Right lobe of liver (tissue), 6 donors: ENCODE data around the gene MGAT4C. TPM values are rescaled to one million over a fixed set of nuclear protein-coding genes. Genes with fewer than 3 reads are reported as not detected.
A peak's percentile ranks its signal among the peaks of the same experiment; 100 is the strongest.

Source experiments
- ATAC-seq, 4 donors: fragments of 200-7000 bp; cut with Tn5 transposase; one replicate each; pipeline ENCODE4 v1.9.1; 2020; ENCODE audit warnings: mild to moderate bottlenecking in 4 of 4, moderate library complexity in 4 of 4
- DNase-seq, 3 donors: peaks; one replicate each; pipeline ENCODE4 v3.0.0-alpha.2; 2020
- H3K27ac ChIP-seq, 3 donors: fragments of 200-600 bp; one replicate each; pipeline ENCODE4 v1.8.0; 2022
- H3K27me3 ChIP-seq, 2 donors: fragments of 200-600 bp; one replicate each; pipeline ENCODE4 v1.8.0; 2022
- H3K36me3 ChIP-seq, 4 donors: fragments of 200-600 bp; sonication (generic) in 1 of 4; one replicate each; pipeline versions ENCODE4 v1.5.1 to v1.8.0; 2017 to 2022; ENCODE audit warnings: control low read depth in 1 of 4
- H3K4me1 ChIP-seq, 4 donors: fragments of 200-600 bp; sonication (generic) in 1 of 4; one replicate each; pipeline versions ENCODE4 v1.5.1 to v1.8.0; 2017 to 2022; ENCODE audit warnings: control low read depth in 1 of 4
- H3K4me3 ChIP-seq, 3 donors: fragments of 200-600 bp; one replicate each; pipeline ENCODE4 v1.8.0; 2022
- H3K9me3 ChIP-seq, 4 donors: fragments of 200-600 bp; sonication (generic) in 1 of 4; one replicate each; pipeline versions ENCODE4 v1.5.1 to v1.8.0; 2017 to 2022; ENCODE audit warnings: control low read depth in 1 of 4
- POLR2A ChIP-seq: fragments of 450-650 bp; IDR thresholded peaks from one replicate; pipeline ENCODE4 v1.6.1; 2017; ENCODE audit warnings: antibody characterized with exemption, mild to moderate bottlenecking
- WGBS: methylation state at CpG from one replicate; pipeline ENCODE4 v1.1.6; 2018; ENCODE audit warnings: low coverage, low lambda C conversion rate; ENCODE audit not compliant: insufficient coverage; ENCODE audit errors: missing lambda C conversion rate; 5-methylcytosine and 5-hydroxymethylcytosine counted together
- intact Hi-C, 2 donors: fragments of 100-400 bp; cut with DNase I; formaldehyde crosslinking; loops; one replicate each; pipeline versions ENCODE4 v1.11.2 to v1.14.1; 2022
- total RNA-seq, 6 experiments: library from RNA; depleted of rRNA in 2 of 6; stranded (reverse); fragments of >200 nt in 2 of 6; fragmentation: NEBNext Ultra II Directional in 3 of 6; extraction: Animal tissue kit (Norgen Biotek cat#: 25700) in 3 of 6; gene quantifications; one replicate each; pipeline versions ENCODE4 v1.1.0 to v1.2.4, GENCODE V29; 2016 to 2023
- TF ChIP-seq, protein P1 (sequence below), 4 donors: fragments of 200-600 bp in 3 of 4; fragments of 450-650 bp in 1 of 4; IDR thresholded peaks; one replicate each; pipeline versions ENCODE4 v1.5.1 to v1.8.0; 2016 to 2022; ENCODE audit warnings: antibody characterized with exemption in 4 of 4, mild to moderate bottlenecking in 2 of 4
- donor health status: DM: no; HTN: yes; CAD: no.
- donor health status: DM: no; HTN: no; CAD: no.
- donor health status: DM: no; HTN: no; CAD: no.
- donor health status: DM: no; HTN: yes; CAD: no.
- donor health status: DM: no; HTN: yes; CAD: no.

MGAT4C gene
- total RNA-seq, 6 experiments from 2014 or later: 0.06 to 0.55 (median 0.07) TPM; not detected in 1

- intact Hi-C loops: no loop called here
- Histone ChIP-seq H3K9me3 (no peaks in the 10 kb centered on the region), H3K36me3 (no peaks in the 10 kb centered on the region), H3K27ac (no peak overlapping the region), H3K4me3 (no peak overlapping the region), H3K27me3 (no peaks in the 10 kb centered on the region), H3K4me1 (no peaks in the 10 kb centered on the region)
- ATAC-seq: peak in 2 of 4 donors; percentile 21 to 25
- TF ChIP-seq POLR2A: no peak
- TF ChIP-seq, protein P1, sequence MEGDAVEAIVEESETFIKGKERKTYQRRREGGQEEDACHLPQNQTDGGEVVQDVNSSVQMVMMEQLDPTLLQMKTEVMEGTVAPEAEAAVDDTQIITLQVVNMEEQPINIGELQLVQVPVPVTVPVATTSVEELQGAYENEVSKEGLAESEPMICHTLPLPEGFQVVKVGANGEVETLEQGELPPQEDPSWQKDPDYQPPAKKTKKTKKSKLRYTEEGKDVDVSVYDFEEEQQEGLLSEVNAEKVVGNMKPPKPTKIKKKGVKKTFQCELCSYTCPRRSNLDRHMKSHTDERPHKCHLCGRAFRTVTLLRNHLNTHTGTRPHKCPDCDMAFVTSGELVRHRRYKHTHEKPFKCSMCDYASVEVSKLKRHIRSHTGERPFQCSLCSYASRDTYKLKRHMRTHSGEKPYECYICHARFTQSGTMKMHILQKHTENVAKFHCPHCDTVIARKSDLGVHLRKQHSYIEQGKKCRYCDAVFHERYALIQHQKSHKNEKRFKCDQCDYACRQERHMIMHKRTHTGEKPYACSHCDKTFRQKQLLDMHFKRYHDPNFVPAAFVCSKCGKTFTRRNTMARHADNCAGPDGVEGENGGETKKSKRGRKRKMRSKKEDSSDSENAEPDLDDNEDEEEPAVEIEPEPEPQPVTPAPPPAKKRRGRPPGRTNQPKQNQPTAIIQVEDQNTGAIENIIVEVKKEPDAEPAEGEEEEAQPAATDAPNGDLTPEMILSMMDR (IDR thresholded peaks at IDR 0.05): no peak
- 6% methylated on average over 12 of the region's 38 CpGs for WGBS
- DNase-seq: peak in 2 of 3 donors; percentile 38 to 44
Measured at GRCh38 chr12:86264451-86265328, 8.5 kb upstream of the MGAT4C start.

DNA sequence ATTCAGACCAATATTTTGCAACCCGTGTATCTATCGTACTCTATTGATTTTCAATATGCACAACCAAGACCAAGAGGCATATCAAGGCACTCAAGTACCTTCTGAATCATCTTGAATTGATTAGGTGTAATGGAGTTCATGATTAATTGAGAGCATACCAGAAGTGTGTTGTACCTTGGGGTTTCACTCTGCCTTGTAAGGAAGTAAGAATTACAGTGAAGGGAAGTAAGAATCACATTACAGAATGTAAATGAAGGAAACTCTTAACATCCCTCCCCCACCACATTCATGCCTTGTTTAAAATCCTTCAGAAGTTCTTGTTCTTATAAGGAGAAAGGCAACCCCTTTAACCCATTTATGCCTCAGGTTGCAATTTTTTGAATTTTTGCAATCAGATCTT, 5.4 kb upstream of the MGAT4C start:
- no peaks in the 10 kb centered on the region for H3K4me1 ChIP-seq
- no peak for ATAC-seq
- H3K27me3 ChIP-seq: no peaks in the 10 kb centered on the region
- DNase-seq: no peak
- WGBS: 37% methylated on average over 2 of the region's 2 CpGs
- H3K27ac ChIP-seq: no peak overlapping the region
- intact Hi-C loops: no loop called here
- TF ChIP-seq, protein P1 (IDR thresholded peaks at IDR 0.05): no peak
- TF ChIP-seq POLR2A: no peak
- no peak overlapping the region for H3K4me3 ChIP-seq
- H3K9me3 ChIP-seq: no peaks in the 10 kb centered on the region
- no peaks in the 10 kb centered on the region for H3K36me3 ChIP-seq

GRCh38 chr12:86261142-86261541, 5.0 kb upstream of the MGAT4C start:
- Histone ChIP-seq H3K36me3 (no peaks in the 10 kb centered on the region), H3K27me3 (no peaks in the 10 kb centered on the region), H3K4me1 (no peaks in the 10 kb centered on the region), H3K27ac (no peak overlapping the region), H3K4me3 (no peak overlapping the region), H3K9me3 (no peaks in the 10 kb centered on the region)
- intact Hi-C loops: no loop called here
- no peak for ATAC-seq
- no peak for DNase-seq
- TF ChIP-seq POLR2A: no peak
- TF ChIP-seq, protein P1 (IDR thresholded peaks at IDR 0.05): no peak
- WGBS: 26% methylated on average over 1 of the region's 1 CpG

GRCh38 chr12:86260183-86260582, 4.0 kb upstream of the MGAT4C start:
- intact Hi-C loops: no loop called here

More at GRCh38 chr12:86260183-86260582, 4.0 kb upstream of the MGAT4C start:
- TF ChIP-seq, protein P1 (IDR thresholded peaks at IDR 0.05): no peak
- no peak for TF ChIP-seq POLR2A
- DNase-seq (no peak), ATAC-seq (no peak)
- Histone ChIP-seq H3K27ac (no peak overlapping the region), H3K4me1 (no peaks in the 10 kb centered on the region), H3K27me3 (no peaks in the 10 kb centered on the region), H3K9me3 (no peaks in the 10 kb centered on the region), H3K4me3 (no peak overlapping the region), H3K36me3 (no peaks in the 10 kb centered on the region)
- WGBS: 31% methylated on average over 2 of the region's 2 CpGs
